Upper lobe of left lung (tissue), 6 donors: ENCODE results near the gene ANKFY1. TPM values are rescaled to one million over a fixed set of nuclear protein-coding genes. Genes with fewer than 3 reads are reported as not detected.
A peak's percentile ranks its signal among the peaks of the same experiment; 100 is the strongest.

Experiments
- ATAC-seq, 2 donors: fragments of 200-7000 bp; cut with Tn5 transposase; one replicate each; pipeline ENCODE4 v1.9.1; 2022; ENCODE audit warnings: mild to moderate bottlenecking in 2 of 2, moderate library complexity in 2 of 2; ENCODE audit not compliant: low FRiP score in 2 of 2
- DNase-seq, 2 donors: peaks; one replicate each; pipeline ENCODE4 v3.0.0-alpha.2; 2019 to 2020
- H3K27ac ChIP-seq, 4 donors: fragments of 200-600 bp; sonication (generic); one replicate each; pipeline ENCODE4 v1.5.1; 2016 to 2019
- H3K27me3 ChIP-seq, 4 donors: fragments of 200-600 bp; sonication (generic); one replicate each; pipeline ENCODE4 v1.5.1; 2017 to 2019
- H3K36me3 ChIP-seq, 4 donors: fragments of 200-600 bp; sonication (generic); one replicate each; pipeline ENCODE4 v1.5.1; 2016 to 2019
- H3K4me1 ChIP-seq, 4 donors: fragments of 200-600 bp; sonication (generic); one replicate each; pipeline ENCODE4 v1.5.1; 2018 to 2019
- H3K4me3 ChIP-seq, 4 donors: fragments of 200-600 bp; sonication (generic); one replicate each; pipeline ENCODE4 v1.5.1; 2017 to 2019; ENCODE audit warnings: mild to moderate bottlenecking in 2 of 4, moderate library complexity in 1 of 4
- H3K9me3 ChIP-seq, 4 donors: fragments of 200-600 bp; sonication (generic); one replicate each; pipeline ENCODE4 v1.5.1; 2018 to 2019
- CTCF ChIP-seq, 6 experiments: fragments of 450-650 bp in 4 of 6; fragments of 200-600 bp in 2 of 6; sonication (generic) in 2 of 6; IDR thresholded peaks; one replicate each; pipeline ENCODE4 v1.5.1; 2016 to 2019; ENCODE audit warnings: antibody characterized with exemption in 6 of 6
- EP300 ChIP-seq, 4 donors: sonication (generic); formaldehyde crosslinking; IDR thresholded peaks; one replicate each; pipeline ENCODE4 v1.5.1; 2017; ENCODE audit warnings: antibody characterized with exemption in 4 of 4, control low read depth in 2 of 4
- POLR2A ChIP-seq, 4 donors: fragments of 450-650 bp; IDR thresholded peaks; one replicate each; pipeline ENCODE4 v1.5.1; 2016 to 2017; ENCODE audit warnings: antibody characterized with exemption in 4 of 4, mild to moderate bottlenecking in 2 of 4
- POLR2AphosphoS5 ChIP-seq, 2 donors: sonication (generic); formaldehyde crosslinking; IDR thresholded peaks; one replicate each; pipeline ENCODE4 v1.5.1; 2017; ENCODE audit warnings: antibody characterized with exemption in 2 of 2
- WGBS, 2 donors: methylation state at CpG; one replicate each; pipeline ENCODE4 v1.1.5; 2017 to 2018; 5-methylcytosine and 5-hydroxymethylcytosine counted together
- total RNA-seq, 6 donors: library from RNA; depleted of rRNA in 4 of 6; stranded (reverse); fragments of >200 nt in 4 of 6; gene quantifications; one replicate each; pipeline versions ENCODE4 v1.1.0 to v1.2.1, GENCODE V29; 2016 to 2021
- donor health status: DM: no; HTN: no; CAD: no; lungs with moderate emphysema.
- donor health status: DM: no; HTN: yes; CAD: no; lungs with severe emphysema.

ANKFY1 gene
- total RNA-seq, 6 donors from 2014 or later, result 58.7 to 92.2 (median 60.9) TPM

- Histone ChIP-seq H3K4me1 (peaks cover 0 to 12% (median 5%) of the 10 kb centered on the region in 4 donors), H3K36me3 (peaks cover 0 to 73% (median 47%) of the 10 kb centered on the region in 4 donors), H3K9me3 (no peaks in the 10 kb centered on the region), H3K4me3 (no peak overlapping the region), H3K27ac (peak overlapping the region in 1 of 4 donors; percentile 1), H3K27me3 (no peaks in the 10 kb centered on the region)
- no peak for TF ChIP-seq POLR2AphosphoS5 (IDR thresholded peaks at IDR 0.05)
- no peak for TF ChIP-seq POLR2A (IDR thresholded peaks at IDR 0.05)
- TF ChIP-seq EP300 (IDR thresholded peaks at IDR 0.05), result no peak
- no peak for TF ChIP-seq CTCF (IDR thresholded peaks at IDR 0.05)
- 44 to 59% methylated on average over 4 of the region's 4 CpGs for WGBS, 2 donors
- peak in 1 of 2 donors; percentile 37 for ATAC-seq
- DNase-seq, result peak in 1 of 2 donors; percentile 59
These were observed 57.9 kb downstream of the ANKFY1 start for GRCh38 chr17:4205917-4206316.

GRCh38 chr17:4204710-4205173 is 59.0 kb downstream of the ANKFY1 start:
- no peak for DNase-seq
- peaks cover 4 to 77% (median 44%) of the 10 kb centered on the region in 4 donors for H3K36me3 ChIP-seq
- peak in 1 of 2 donors; percentile 90 for ATAC-seq

GRCh38 chr17:4204190-4204589 is 59.6 kb downstream of the ANKFY1 start:
- H3K27me3 ChIP-seq, result no peaks in the 10 kb centered on the region
- 84% methylated on average over 6 of the region's 6 CpGs for WGBS, 2 donors
- peaks cover 0 to 12% (median 5%) of the 10 kb centered on the region in 4 donors for H3K4me1 ChIP-seq
- no peaks in the 10 kb centered on the region for H3K9me3 ChIP-seq
- DNase-seq (no peak), ATAC-seq (peak in 1 of 2 donors; percentile 67)
- peak overlapping the region in 3 of 4 donors; percentile 29 to 38 (median 34) for H3K27ac ChIP-seq
- no peak overlapping the region for H3K4me3 ChIP-seq
- no peak for TF ChIP-seq CTCF (IDR thresholded peaks at IDR 0.05)
- TF ChIP-seq POLR2A (IDR thresholded peaks at IDR 0.05), result no peak
- TF ChIP-seq POLR2AphosphoS5 (IDR thresholded peaks at IDR 0.05), result no peak
- TF ChIP-seq EP300 (IDR thresholded peaks at IDR 0.05), result no peak
- peaks cover 4 to 72% (median 38%) of the 10 kb centered on the region in 4 donors for H3K36me3 ChIP-seq

More at GRCh38 chr17:4204710-4205173, 59.0 kb downstream of the ANKFY1 start:
- Histone ChIP-seq H3K4me3 (no peak overlapping the region), H3K9me3 (no peaks in the 10 kb centered on the region), H3K27ac (peak overlapping the region in 2 of 4 donors; percentile 1 to 34), H3K27me3 (no peaks in the 10 kb centered on the region), H3K4me1 (peaks cover 0 to 12% (median 5%) of the 10 kb centered on the region in 4 donors)
- TF ChIP-seq CTCF (IDR thresholded peaks at IDR 0.05) (no peak), POLR2A (IDR thresholded peaks at IDR 0.05) (no peak), POLR2AphosphoS5 (IDR thresholded peaks at IDR 0.05) (no peak), EP300 (IDR thresholded peaks at IDR 0.05) (no peak)
- 43 to 58% methylated on average over 6 of the region's 6 CpGs for WGBS, 2 donors

GRCh38 chr17:4201226-4201625 is 62.6 kb downstream of the ANKFY1 start:
- no peaks in the 10 kb centered on the region for H3K27me3 ChIP-seq
- H3K27ac ChIP-seq, result no peak overlapping the region
- DNase-seq, result no peak
- 90 to 100% methylated on average over 4 of the region's 4 CpGs for WGBS, 2 donors
- no peak for TF ChIP-seq EP300 (IDR thresholded peaks at IDR 0.05)
- TF ChIP-seq POLR2A (IDR thresholded peaks at IDR 0.05), result no peak
- TF ChIP-seq POLR2AphosphoS5 (IDR thresholded peaks at IDR 0.05), result no peak
- no peak for TF ChIP-seq CTCF (IDR thresholded peaks at IDR 0.05)
- ATAC-seq, result no peak
- peaks cover 0 to 12% (median 5%) of the 10 kb centered on the region in 4 donors for H3K4me1 ChIP-seq
- H3K36me3 ChIP-seq, result peaks cover 8 to 57% (median 24%) of the 10 kb centered on the region in 4 donors
- H3K9me3 ChIP-seq, result no peaks in the 10 kb centered on the region
- no peak overlapping the region for H3K4me3 ChIP-seq
